H9 (cell line): ENCODE measurements around the gene PTPRN2. TPM values are rescaled to one million over a fixed set of nuclear protein-coding genes. Genes with fewer than 3 reads are reported as not detected.

ENCODE experiments used
- DNase-seq: peaks from one replicate; pipeline ENCODE4 v3.0.0-alpha.2; 2017
- H2AFZ ChIP-seq: one replicate; pipeline ENCODE4 v1.6.1; 2013; ENCODE audit warnings: mild to moderate bottlenecking, low read length, control low read depth, moderate library complexity
- H2AK5ac ChIP-seq: 2 replicates; pipeline ENCODE4 v1.6.1; 2013; ENCODE audit warnings: low read length, control low read depth, mixed read lengths; ENCODE audit not compliant: insufficient read length
- H2BK120ac ChIP-seq: one replicate; pipeline ENCODE4 v1.6.1; 2013; ENCODE audit warnings: low read depth, mild to moderate bottlenecking, low read length, control low read depth, inconsistent platforms; ENCODE audit not compliant: poor library complexity, severe bottlenecking
- H2BK12ac ChIP-seq: 2 replicates; pipeline ENCODE4 v1.6.1; 2013; ENCODE audit warnings: low read length, control low read depth, mixed read lengths, low read depth; ENCODE audit not compliant: insufficient read length
- H2BK15ac ChIP-seq: 2 replicates; pipeline ENCODE4 v1.6.1; 2013; ENCODE audit warnings: low read depth, low read length, control low read depth
- H2BK20ac ChIP-seq: one replicate; pipeline ENCODE4 v1.6.1; 2013; ENCODE audit warnings: low read depth, mild to moderate bottlenecking, low read length, control low read depth, inconsistent platforms; ENCODE audit not compliant: poor library complexity, severe bottlenecking
- H2BK5ac ChIP-seq: 2 replicates; pipeline ENCODE4 v1.6.1; 2013; ENCODE audit warnings: low read length, control low read depth, mixed read lengths; ENCODE audit not compliant: insufficient read length
- H3K14ac ChIP-seq: 2 replicates; pipeline ENCODE4 v1.6.1; 2013; ENCODE audit warnings: low read length, control low read depth; ENCODE audit not compliant: insufficient read depth
- H3K18ac ChIP-seq: 2 replicates; pipeline ENCODE4 v1.6.1; 2013; ENCODE audit warnings: low read depth, mild to moderate bottlenecking, mixed read lengths, low read length, control low read depth; ENCODE audit not compliant: insufficient read length
- H3K23ac ChIP-seq: 2 replicates; pipeline ENCODE4 v1.6.1; 2013; ENCODE audit warnings: low read length, control low read depth, mixed read lengths, low read depth; ENCODE audit not compliant: insufficient read length
- H3K23me2 ChIP-seq: 2 replicates; pipeline ENCODE4 v1.6.1; 2013; ENCODE audit warnings: low read depth, mild to moderate bottlenecking, mixed read lengths, low read length, control low read depth; ENCODE audit not compliant: insufficient read length, poor library complexity, severe bottlenecking
- H3K27ac ChIP-seq: 2 replicates; pipeline ENCODE4 v1.5.1; 2013; ENCODE audit warnings: low read length, control low read depth, mixed read lengths, low read depth; ENCODE audit not compliant: insufficient read length
- H3K27me3 ChIP-seq: 2 replicates; pipeline ENCODE4 v1.6.1; 2013; ENCODE audit warnings: low read length, control low read depth, inconsistent platforms; ENCODE audit not compliant: insufficient read depth
- H3K4ac ChIP-seq: 2 replicates; pipeline ENCODE4 v1.6.1; 2013; ENCODE audit warnings: low read depth, mild to moderate bottlenecking, control low read depth, inconsistent platforms, low read length, moderate library complexity
- H3K4me1 ChIP-seq: 2 replicates; pipeline ENCODE4 v1.6.1; 2013; ENCODE audit warnings: low read length, control low read depth, inconsistent platforms; ENCODE audit not compliant: insufficient read depth
- H3K4me2 ChIP-seq: 2 replicates; pipeline ENCODE4 v1.6.1; 2013; ENCODE audit warnings: low read length, control low read depth, mixed read lengths; ENCODE audit not compliant: insufficient read length, insufficient read depth
- H3K56ac ChIP-seq: 2 replicates; pipeline ENCODE4 v1.6.1; 2013; ENCODE audit warnings: low read depth, mild to moderate bottlenecking, mixed read lengths, low read length, control low read depth; ENCODE audit not compliant: insufficient read length
- H3K79me1 ChIP-seq: 2 replicates; pipeline ENCODE4 v1.6.1; 2013; ENCODE audit warnings: low read depth, mild to moderate bottlenecking, moderate library complexity, low read length, control low read depth, inconsistent platforms; ENCODE audit not compliant: insufficient read depth, poor library complexity, severe bottlenecking
- H3K79me2 ChIP-seq: 2 replicates; pipeline ENCODE4 v1.6.1; 2013; ENCODE audit warnings: low read length, control low read depth, inconsistent platforms; ENCODE audit not compliant: insufficient read depth
- H3K9ac ChIP-seq: 2 replicates; pipeline ENCODE4 v1.6.1; 2013; ENCODE audit warnings: low read length, control low read depth, mixed read lengths; ENCODE audit not compliant: insufficient read length; ENCODE audit errors: extremely low read depth
- H3K9me3 ChIP-seq: one replicate; pipeline ENCODE4 v1.6.1; 2013; ENCODE audit warnings: low read depth, low read length, inconsistent platforms; ENCODE audit not compliant: control insufficient read depth
- H3T11ph ChIP-seq: one replicate; pipeline ENCODE4 v1.6.1; 2013; ENCODE audit warnings: mild to moderate bottlenecking, low read length, control low read depth, inconsistent platforms
- H4K20me1 ChIP-seq: one replicate; pipeline ENCODE4 v1.6.1; 2013; ENCODE audit not compliant: control insufficient read depth, insufficient read length, insufficient read depth
- H4K5ac ChIP-seq: 2 replicates; pipeline ENCODE4 v1.6.1; 2013; ENCODE audit warnings: low read depth, mild to moderate bottlenecking, mixed read lengths, low read length, control low read depth; ENCODE audit not compliant: insufficient read length
- H4K8ac ChIP-seq: replicated peaks from 2 replicates; pipeline ENCODE4 v1.6.1; 2013; ENCODE audit warnings: low read length, control low read depth, mixed read lengths, low read depth; ENCODE audit not compliant: insufficient read length
- H4K91ac ChIP-seq: 2 replicates; pipeline ENCODE4 v1.6.1; 2013; ENCODE audit warnings: low read depth, mild to moderate bottlenecking, moderate library complexity, mixed read lengths, low read length, control low read depth; ENCODE audit not compliant: insufficient read length
- H3K27ac Mint-ChIP-seq, 3 experiments: 2 replicates in 2 of 3; 3 replicates in 1 of 3; pipeline ENCODE4 v1.8.0; 2020 to 2021; ENCODE audit warnings: mixed read lengths in 3 of 3, mild to moderate bottlenecking in 1 of 3, moderate library complexity in 1 of 3
- H3K27me3 Mint-ChIP-seq: 2 replicates; pipeline ENCODE4 v1.8.0; 2021; ENCODE audit warnings: low read depth, mild to moderate bottlenecking, moderate library complexity, mixed read lengths
- H3K36me3 Mint-ChIP-seq, 3 experiments: 2 replicates in 2 of 3; 3 replicates in 1 of 3; pipeline ENCODE4 v1.8.0; 2020 to 2021; ENCODE audit warnings: low read depth in 3 of 3, mixed read lengths in 3 of 3; ENCODE audit not compliant: insufficient read depth in 1 of 3
- H3K4me1 Mint-ChIP-seq, 2 experiments: 2 replicates each; pipeline ENCODE4 v1.8.0; 2020; ENCODE audit warnings: mixed read lengths in 2 of 2
- H3K4me3 Mint-ChIP-seq, 2 experiments: 2 replicates in 1 of 2; 3 replicates in 1 of 2; pipeline ENCODE4 v1.8.0; 2020 to 2021; ENCODE audit warnings: mild to moderate bottlenecking in 2 of 2, mixed read lengths in 2 of 2, moderate library complexity in 1 of 2
- H3K9me3 Mint-ChIP-seq, 2 experiments: 2 replicates in 1 of 2; 3 replicates in 1 of 2; pipeline ENCODE4 v1.8.0; 2020; ENCODE audit warnings: mild to moderate bottlenecking in 2 of 2, mixed read lengths in 2 of 2, moderate library complexity in 1 of 2
- WGBS: extraction: QIAGEN DNeasy Blood & Tissue Kit; methylation state at CpG from one replicate; pipeline ENCODE4 v1.1.7; 2013; ENCODE audit warnings: missing lambda C conversion rate, low lambda C conversion rate, mixed read lengths; ENCODE audit not compliant: insufficient read length; ENCODE audit errors: extremely low coverage; 5-methylcytosine and 5-hydroxymethylcytosine counted together
- total RNA-seq: library from RNA; stranded (reverse); gene quantifications from 2 replicates; pipeline ENCODE4 v1.2.1, GENCODE V29; 2021
- TF ChIP-seq, protein P1 (sequence below): fragments of 200-600 bp; sonication (generic); conservative IDR thresholded peaks from 3 replicates; pipeline ENCODE4 v1.8.0; 2021; ENCODE audit warnings: antibody characterized with exemption, mild to moderate bottlenecking

Gene PTPRN2
- total RNA-seq, 1 experiment from 2014 or later = 5.2 TPM

DNA sequence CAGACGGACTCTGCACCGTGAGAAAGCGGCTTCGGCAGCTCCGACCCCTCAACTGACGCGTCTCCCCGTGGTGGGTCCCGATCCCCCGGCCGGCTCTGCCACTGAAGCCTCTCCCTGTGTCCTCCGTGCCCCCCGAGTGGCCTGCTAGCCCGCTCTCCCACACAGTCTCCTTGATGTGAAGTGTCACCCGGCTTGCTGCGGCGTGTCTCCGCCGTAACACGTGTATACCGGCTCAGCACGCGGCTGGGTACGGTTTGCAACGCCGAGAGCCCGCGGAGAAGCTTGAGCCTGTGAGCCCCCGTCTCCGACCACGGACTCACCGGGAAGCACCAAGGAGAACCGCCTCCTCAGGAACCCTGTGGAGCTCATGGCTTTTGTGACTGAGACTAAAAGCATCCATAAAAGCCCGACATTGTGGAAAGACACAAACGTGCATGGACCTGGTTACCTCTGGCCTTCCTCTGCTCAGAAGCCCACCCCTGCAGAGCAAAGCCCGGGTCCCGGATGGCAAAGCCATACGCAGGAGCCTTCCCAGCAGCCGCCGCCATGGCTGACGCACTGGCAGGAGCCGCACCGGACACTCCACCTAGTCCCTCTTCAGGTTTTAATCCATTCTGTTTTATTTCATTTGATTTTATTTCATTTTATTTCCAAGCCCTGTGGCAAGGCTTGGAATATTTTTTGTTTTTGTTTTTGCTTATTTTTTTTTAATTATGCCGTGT, 17.0 kb downstream of the PTPRN2 start:
- H3K4me1 ChIP-seq = no peaks in the 10 kb centered on the region; the same call in 1 of the 2 replicates
- H4K20me1 ChIP-seq = no peaks in the 10 kb centered on the region
- 0 out of 2 replicates have a peak overlapping the region, but pooled peaks have one; percentile 6 for H3K14ac ChIP-seq
- no peak overlapping the region for H2BK120ac ChIP-seq
- TF ChIP-seq, protein P1, sequence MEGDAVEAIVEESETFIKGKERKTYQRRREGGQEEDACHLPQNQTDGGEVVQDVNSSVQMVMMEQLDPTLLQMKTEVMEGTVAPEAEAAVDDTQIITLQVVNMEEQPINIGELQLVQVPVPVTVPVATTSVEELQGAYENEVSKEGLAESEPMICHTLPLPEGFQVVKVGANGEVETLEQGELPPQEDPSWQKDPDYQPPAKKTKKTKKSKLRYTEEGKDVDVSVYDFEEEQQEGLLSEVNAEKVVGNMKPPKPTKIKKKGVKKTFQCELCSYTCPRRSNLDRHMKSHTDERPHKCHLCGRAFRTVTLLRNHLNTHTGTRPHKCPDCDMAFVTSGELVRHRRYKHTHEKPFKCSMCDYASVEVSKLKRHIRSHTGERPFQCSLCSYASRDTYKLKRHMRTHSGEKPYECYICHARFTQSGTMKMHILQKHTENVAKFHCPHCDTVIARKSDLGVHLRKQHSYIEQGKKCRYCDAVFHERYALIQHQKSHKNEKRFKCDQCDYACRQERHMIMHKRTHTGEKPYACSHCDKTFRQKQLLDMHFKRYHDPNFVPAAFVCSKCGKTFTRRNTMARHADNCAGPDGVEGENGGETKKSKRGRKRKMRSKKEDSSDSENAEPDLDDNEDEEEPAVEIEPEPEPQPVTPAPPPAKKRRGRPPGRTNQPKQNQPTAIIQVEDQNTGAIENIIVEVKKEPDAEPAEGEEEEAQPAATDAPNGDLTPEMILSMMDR = no peak
- H3K23me2 ChIP-seq = peaks cover 4% of the 10 kb centered on the region
- no peak overlapping the region for H3K56ac ChIP-seq
- H3K27ac ChIP-seq = no peak overlapping the region
- Mint-ChIP-seq H3K27ac (no peak overlapping the region), H3K4me3 (no peak overlapping the region), H3K27me3 (peaks cover 19% of the 10 kb centered on the region), H3K36me3 (no peaks in the 10 kb centered on the region), H3K4me1 (peaks cover 20 to 23% of the 10 kb centered on the region in 2 experiments), H3K9me3 (no peaks in the 10 kb centered on the region)
- no peak overlapping the region for H4K8ac ChIP-seq
- no peak overlapping the region for H2AFZ ChIP-seq
- no peak overlapping the region for H4K5ac ChIP-seq
- no peak overlapping the region for H3K18ac ChIP-seq
- no peak overlapping the region for H4K91ac ChIP-seq
- H2BK20ac ChIP-seq = no peak overlapping the region
- no CpG with 5 or more reads among the region's 44 CpGs for WGBS
- H2BK5ac ChIP-seq = no peak overlapping the region
- no peaks in the 10 kb centered on the region for H3K9me3 ChIP-seq
- H3K23ac ChIP-seq = no peak overlapping the region
- no peak overlapping the region for H3K4me2 ChIP-seq
- no peak overlapping the region for H2BK12ac ChIP-seq
- no peaks in the 10 kb centered on the region; the same call in 1 of the 2 replicates for H3K27me3 ChIP-seq
- H2AK5ac ChIP-seq = no peak overlapping the region
- no peaks in the 10 kb centered on the region for H3K79me1 ChIP-seq
- no peak overlapping the region for H3K9ac ChIP-seq
- no peak overlapping the region for H2BK15ac ChIP-seq
- no peaks in the 10 kb centered on the region for H3K79me2 ChIP-seq
- DNase-seq = no peak
- no peak overlapping the region for H3K4ac ChIP-seq
- no peak overlapping the region for H3T11ph ChIP-seq
